HG03064 (cell line): Measurements from ENCODE around the gene DGKZ.
"Not testable (repeated sequence)": the region's sequence is repeated elsewhere in the genome, so short reads cannot be mapped to it uniquely, and the experiment has no call there.

Experiments
- ATAC-seq: cut with Tn5 transposase; IDR thresholded peaks from one replicate; pipeline ENCODE4 v1.9.1; 2021; ENCODE audit warnings: low read depth; ENCODE audit not compliant: unreplicated experiment

Gene DGKZ

GRCh38 chr11:46346886-46347636 lies at the start of gene DGKZ:
Gene DGKZ, plus strand, starts transcription at chr11:46347463. Its CDS starts 197 bp downstream, at chr11:46347660.
- peak; percentile 50 for ATAC-seq

- no peak for ATAC-seq
Observed at GRCh38 chr11:46298699-46299433, 48.4 kb upstream of the DGKZ start.

GRCh38 chr11:46299451-46299961 lies 47.8 kb upstream of the DGKZ start:
- no peak for ATAC-seq

- ATAC-seq = no peak
Observed at GRCh38 chr11:46300270-46300669, 47.0 kb upstream of the DGKZ start.

- no peak for ATAC-seq
Observed at GRCh38 chr11:46302866-46303265, 44.4 kb upstream of the DGKZ start.

GRCh38 chr11:46304036-46304435 lies 43.2 kb upstream of the DGKZ start:
- not testable (repeated sequence) for ATAC-seq

- ATAC-seq = no peak
Observed at GRCh38 chr11:46304605-46305179, 42.6 kb upstream of the DGKZ start.

GRCh38 chr11:46305295-46305694 lies 42.0 kb upstream of the DGKZ start:
- ATAC-seq = no peak

- ATAC-seq = no peak
Observed at GRCh38 chr11:46306296-46306853, 40.9 kb upstream of the DGKZ start.

- no peak for ATAC-seq
Observed at GRCh38 chr11:46307369-46307768, 39.9 kb upstream of the DGKZ start.

GRCh38 chr11:46307785-46308341 lies 39.4 kb upstream of the DGKZ start:
- no peak for ATAC-seq

- no peak for ATAC-seq
Observed at GRCh38 chr11:46308631-46309419, 38.4 kb upstream of the DGKZ start.

- ATAC-seq = no peak
Observed at GRCh38 chr11:46309814-46310259, 37.4 kb upstream of the DGKZ start.

- ATAC-seq = no peak
Observed at GRCh38 chr11:46315033-46315738, 32.1 kb upstream of the DGKZ start.

- ATAC-seq = no peak
Observed at GRCh38 chr11:46315783-46316563, 31.3 kb upstream of the DGKZ start.

GRCh38 chr11:46319074-46319453 lies 28.2 kb upstream of the DGKZ start:
- ATAC-seq = no peak

GRCh38 chr11:46321757-46322156 lies 25.5 kb upstream of the DGKZ start:
- ATAC-seq = no peak

- no peak for ATAC-seq
Observed at GRCh38 chr11:46322759-46323158, 24.5 kb upstream of the DGKZ start.
